ENCODE results near the gene GNPNAT1. TPM values are rescaled to one million over a fixed set of nuclear protein-coding genes. Genes with fewer than 3 reads are reported as not detected.
A peak's percentile ranks its signal among the peaks of the same experiment; 100 is the strongest.

GNPNAT1 gene
- 19.1 TPM for polyA plus RNA-seq (2012; ENCODE audit: insufficient read depth, insufficient read length, low read depth)

GRCh38 chr14:52791223-52792096 lies at the start of gene GNPNAT1:
GNPNAT1 (minus strand) TSS chr14:52791607; CDS start chr14:52784650, 6,957 bp downstream.
- H3K9me3 ChIP-seq: no peaks in the 10 kb centered on the region
- H3K4me3 ChIP-seq (ENCODE audit: low read depth, low read length): peak within 1 kb of the TSS; percentile 89
- H3K27me3 ChIP-seq: no peaks in the 10 kb centered on the region
- peak; percentile 97 for DNase-seq
- H3K36me3 ChIP-seq: peaks cover 6% of the 10 kb centered on the region; the same call in 1 of the 2 replicates
- no peak for TF ChIP-seq CTCF (IDR thresholded peaks at IDR 0.05; ENCODE audit: low read depth, low read length)
- peaks cover 5% of the 10 kb centered on the region for H3K4me1 ChIP-seq

- Histone ChIP-seq H3K4me3 (ENCODE audit: low read depth, low read length) (no peak overlapping the region), H3K27me3 (no peaks in the 10 kb centered on the region), H3K36me3 (no peaks in the 10 kb centered on the region), H3K4me1 (peaks cover 35% of the 10 kb centered on the region), H3K9me3 (no peaks in the 10 kb centered on the region)
- DNase-seq: peak; percentile 33
- TF ChIP-seq CTCF (IDR thresholded peaks at IDR 0.05; ENCODE audit: low read depth, low read length): no peak
These were observed 49.5 kb upstream of the GNPNAT1 start for GRCh38 chr14:52840877-52841276.

GRCh38 chr14:52837451-52837850 lies 46.0 kb upstream of the GNPNAT1 start:
- no peak for TF ChIP-seq CTCF (IDR thresholded peaks at IDR 0.05; ENCODE audit: low read depth, low read length)
- Histone ChIP-seq H3K27me3 (no peaks in the 10 kb centered on the region), H3K4me1 (peaks cover 34% of the 10 kb centered on the region), H3K36me3 (no peaks in the 10 kb centered on the region), H3K9me3 (no peaks in the 10 kb centered on the region), H3K4me3 (ENCODE audit: low read depth, low read length) (no peak overlapping the region)
- no peak for DNase-seq

GRCh38 chr14:52836063-52836462 lies 44.7 kb upstream of the GNPNAT1 start:
- Histone ChIP-seq H3K4me3 (ENCODE audit: low read depth, low read length) (no peak overlapping the region), H3K4me1 (peaks cover 44% of the 10 kb centered on the region), H3K36me3 (no peaks in the 10 kb centered on the region), H3K27me3 (no peaks in the 10 kb centered on the region), H3K9me3 (no peaks in the 10 kb centered on the region)
- DNase-seq: peak; percentile 21
- no peak for TF ChIP-seq CTCF (IDR thresholded peaks at IDR 0.05; ENCODE audit: low read depth, low read length)

- Histone ChIP-seq H3K4me1 (peaks cover 38% of the 10 kb centered on the region), H3K27me3 (no peaks in the 10 kb centered on the region), H3K9me3 (no peaks in the 10 kb centered on the region), H3K4me3 (ENCODE audit: low read depth, low read length) (peak overlapping the region; percentile 42), H3K36me3 (no peaks in the 10 kb centered on the region)
- TF ChIP-seq CTCF (IDR thresholded peaks at IDR 0.05; ENCODE audit: low read depth, low read length): no peak
- DNase-seq: peak; percentile 87
These were observed 43.9 kb upstream of the GNPNAT1 start for GRCh38 chr14:52835122-52835903.

Measured in BE2C (cell line).